ENCODE results near the gene BICD1.

DNA sequence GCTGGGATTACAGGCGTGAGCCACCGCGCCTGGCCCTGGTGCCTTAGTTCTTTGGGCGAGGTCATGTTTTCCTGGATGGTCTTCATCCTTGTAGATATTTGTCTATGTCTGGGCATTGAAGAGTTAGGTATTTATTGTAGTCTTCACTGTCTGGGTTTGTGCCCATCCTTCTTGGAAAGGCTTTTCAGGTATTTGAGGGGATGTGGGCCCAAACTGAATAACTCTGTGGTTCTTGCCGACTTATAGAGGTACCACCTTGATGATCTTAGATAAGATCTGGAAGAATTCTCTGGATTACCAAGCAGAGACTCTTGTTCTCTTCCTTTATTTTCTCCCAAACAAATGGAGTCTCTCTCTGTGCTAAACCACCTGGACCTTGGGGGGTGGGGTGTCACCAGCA is 311.6 kb downstream of the BICD1 start:
- no peak for TF ChIP-seq CTCF (conservative IDR thresholded peaks at IDR 0.05)
- no peak for TF ChIP-seq EZH2 (IDR thresholded peaks at IDR 0.05; ENCODE audit: low read depth)

Data from PC-9 (cell line).